HepG2 (cell line): ENCODE measurements around the gene ANKS1B. TPM values are rescaled to one million over a fixed set of nuclear protein-coding genes. Genes with fewer than 3 reads are reported as not detected.

Experiments
- ATAC-seq: fragments of 200-7000 bp; cut with Tn5 transposase; 3 replicates; pipeline ENCODE4 v1.9.1; 2020; ENCODE audit warnings: mild to moderate bottlenecking, moderate library complexity
- BruUV-seq: library from RNA; stranded (reverse); fragments of 400-500 nt; replicated peaks from 2 replicates; lab custom pipeline; 2021; lab: Mats Ljungman, UMichigan
- CTCF ChIA-PET: fragments of 300-600 bp; formaldehyde crosslinking; extraction: SDS; loops from one replicate; lab custom pipeline; 2021; ENCODE audit warnings: low total read pairs, inconsistent platforms, low intra/inter-chr PET ratio; lab: Yijun Ruan, JAX
- POLR2A ChIA-PET: fragments of 350-600 bp; sonication (Branson Sonifier 250); formaldehyde crosslinking; loops from one replicate; lab custom pipeline; 2020; ENCODE audit warnings: antibody characterized with exemption, inconsistent platforms; lab: Yijun Ruan, JAX
- DNase-seq: peaks from one replicate; pipeline ENCODE4 v3.0.0-alpha.2; 2015; ENCODE audit warnings: low spot score
- FAIRE-seq: peaks from 3 replicates; lab custom pipeline; 2011; peaks lifted over from hg19 to GRCh38; lab: Jason Lieb, UNC
- H2AFZ ChIP-seq: one replicate; pipeline ENCODE4 v1.6.1; 2011; ENCODE audit warnings: low read length, inconsistent platforms
- H3K27ac ChIP-seq: fragments of 300-600 bp; 3 replicates; pipeline ENCODE4 v1.8.0; 2011; ENCODE audit warnings: mixed run types, mild to moderate bottlenecking, mixed read lengths, low read length, inconsistent platforms; ENCODE audit not compliant: insufficient read depth; ENCODE audit errors: extremely low read length
- H3K27me3 ChIP-seq, 2 experiments: fragments of 200-600 bp in 1 of 2; 2 replicates in 1 of 2; 3 replicates in 1 of 2; pipeline versions ENCODE4 v1.6.0 to v1.8.0; 2011; ENCODE audit warnings: low read length in 2 of 2, mild to moderate bottlenecking in 2 of 2, moderate library complexity in 2 of 2, inconsistent platforms in 1 of 2; ENCODE audit not compliant: insufficient read depth in 2 of 2, control insufficient read depth in 1 of 2
- H3K36me3 ChIP-seq, 2 experiments: fragments of 200-600 bp in 1 of 2; replicated peaks in 1 of 2; 2 replicates in 1 of 2; 3 replicates in 1 of 2; pipeline versions ENCODE4 v1.5.1 to v1.8.0; 2011; ENCODE audit warnings: low read length in 2 of 2, inconsistent platforms in 1 of 2; ENCODE audit not compliant: insufficient read depth in 2 of 2, control insufficient read depth in 1 of 2
- H3K4me1 ChIP-seq: 2 replicates; pipeline ENCODE4 v1.5.1; 2012; ENCODE audit warnings: low read length, inconsistent platforms; ENCODE audit not compliant: insufficient read depth
- H3K4me2 ChIP-seq: 2 replicates; pipeline ENCODE4 v1.6.0; 2011; ENCODE audit warnings: low read depth, low read length, inconsistent platforms
- H3K4me3 ChIP-seq, 3 experiments: fragments of 200-600 bp in 1 of 3; sonication (generic), shearing (Covaris generic) in 1 of 3; replicated peaks in 1 of 3; 2 replicates each; pipeline ENCODE4 v1.5.1; 2011 to 2016; ENCODE audit warnings: low read length in 3 of 3, inconsistent platforms in 2 of 3, low read depth in 2 of 3, mild to moderate bottlenecking in 2 of 3, control low read depth in 1 of 3, mixed read lengths in 1 of 3; ENCODE audit not compliant: insufficient read depth in 1 of 3
- H3K79me2 ChIP-seq: one replicate; pipeline ENCODE4 v1.6.1; 2011; ENCODE audit warnings: low read length, inconsistent platforms; ENCODE audit not compliant: insufficient read depth
- H3K9ac ChIP-seq: 2 replicates; pipeline ENCODE4 v1.6.0; 2011; ENCODE audit warnings: mild to moderate bottlenecking, low read depth, low read length, inconsistent platforms; ENCODE audit not compliant: insufficient read depth
- H3K9me3 ChIP-seq: 2 replicates; pipeline ENCODE4 v1.5.1; 2012; ENCODE audit warnings: mild to moderate bottlenecking, low read length
- H4K20me1 ChIP-seq: 2 replicates; pipeline ENCODE4 v1.6.0; 2011; ENCODE audit warnings: inconsistent platforms, mild to moderate bottlenecking, low read length, moderate library complexity; ENCODE audit not compliant: insufficient read depth
- AKNA ChIP-seq: sonication (generic); formaldehyde crosslinking; IDR thresholded peaks from 2 replicates; pipeline ENCODE4 v1.4.0; 2020; ENCODE audit warnings: missing genetic modification reagents, borderline replicate concordance
- BRCA1 ChIP-seq: sonication (generic); formaldehyde crosslinking; IDR thresholded peaks from 2 replicates; pipeline ENCODE4 v1.4.0; 2020; ENCODE audit warnings: missing genetic modification reagents
- GABPB1 ChIP-seq: IDR thresholded peaks from 2 replicates; pipeline ENCODE4 v1.6.1; 2016; ENCODE audit warnings: mild to moderate bottlenecking, missing genetic modification reagents, moderate library complexity, missing compliant biosample characterization
- HNRNPUL1 ChIP-seq: fragments of 200-400 bp; formaldehyde crosslinking; IDR thresholded peaks from 2 replicates; pipeline ENCODE4 v1.6.1; 2017; ENCODE audit warnings: low read depth, mild to moderate bottlenecking, low read length, moderate library complexity
- KLF15 ChIP-seq: sonication (generic); formaldehyde crosslinking; IDR thresholded peaks from 2 replicates; pipeline ENCODE4 v1.8.1; 2023; ENCODE audit warnings: borderline replicate concordance, mild to moderate bottlenecking, inconsistent platforms, missing genetic modification reagents, mixed read lengths
- MED13 ChIP-seq: sonication (generic); formaldehyde crosslinking; IDR thresholded peaks from 2 replicates; pipeline ENCODE4 v1.5.0; 2020; ENCODE audit warnings: missing genetic modification reagents
- MIER3 ChIP-seq: IDR thresholded peaks from 2 replicates; pipeline ENCODE4 v1.6.1; 2016; ENCODE audit warnings: missing compliant biosample characterization, borderline replicate concordance
- SNAI1 ChIP-seq: sonication (generic); formaldehyde crosslinking; IDR thresholded peaks from 2 replicates; pipeline ENCODE4 v1.5.0; 2020; ENCODE audit warnings: mild to moderate bottlenecking, missing genetic modification reagents, borderline replicate concordance
- ZBTB44 ChIP-seq: sonication (generic); formaldehyde crosslinking; IDR thresholded peaks from 2 replicates; pipeline ENCODE4 v1.4.0; 2020; ENCODE audit warnings: missing genetic modification reagents
- ZNF44 ChIP-seq: sonication (generic); formaldehyde crosslinking; IDR thresholded peaks from 2 replicates; pipeline ENCODE4 v1.5.1; 2020; ENCODE audit warnings: mild to moderate bottlenecking, missing genetic modification reagents
- ZNF441 ChIP-seq: sonication (generic); formaldehyde crosslinking; IDR thresholded peaks from 2 replicates; pipeline ENCODE4 v1.7.0; 2021; ENCODE audit warnings: missing genetic modification reagents, borderline replicate concordance
- ZNF569 ChIP-seq: sonication (generic); formaldehyde crosslinking; IDR thresholded peaks from 2 replicates; pipeline ENCODE4 v1.5.0; 2020; ENCODE audit warnings: mild to moderate bottlenecking, missing genetic modification reagents, moderate library complexity, borderline replicate concordance
- ZNF574 ChIP-seq: sonication (generic); formaldehyde crosslinking; IDR thresholded peaks from 2 replicates; pipeline ENCODE4 v1.4.0; 2020; ENCODE audit warnings: missing genetic modification reagents
- WGBS: methylation state at CpG from one replicate; pipeline ENCODE4 v1.1.6; 2017; ENCODE audit warnings: low lambda C conversion rate; 5-methylcytosine and 5-hydroxymethylcytosine counted together
- in situ Hi-C: cut with HindIII; loops from 2 replicates; pipeline ENCODE4 v1.10.0; 2017; ENCODE audit warnings: low pct_unique_long_range_greater_than_20kb; ENCODE audit not compliant: extremely low pct_ligation_motif_present
- intact Hi-C: fragments of 100-400 bp; cut with micrococcal nuclease; formaldehyde crosslinking; loops from one replicate; pipeline ENCODE4 v1.10.0; 2022; ENCODE audit not compliant: unreplicated experiment
- polyA plus RNA-seq, 8 experiments: library from polyadenylated mRNA; depleted of rRNA in 3 of 8; stranded (reverse) in 7 of 8; unstranded in 1 of 8; fragments of >200 nt; fragmentation: Illumina TruSeq in 4 of 8; extraction: Trizol in 4 of 8; gene quantifications; 2 replicates each; pipeline versions ENCODE4 v1.2.1 to v1.2.3, GENCODE V29; 2011 to 2016; ENCODE audit warnings: low read depth in 4 of 8, missing spikeins in 1 of 8, mixed read lengths in 1 of 8; ENCODE audit not compliant: insufficient read depth in 1 of 8
- total RNA-seq, 5 experiments: library from RNA; depleted of rRNA; stranded (reverse); fragments of >200 nt; fragmentation: Illumina TruSeq; extraction: Trizol; gene quantifications; 2 replicates each; pipeline ENCODE4 v1.2.3, GENCODE V29; 2016; ENCODE audit warnings: low read depth in 1 of 5
- TF ChIP-seq, protein P1 (sequence below): sonication (generic); formaldehyde crosslinking; conservative IDR thresholded peaks from 2 replicates; pipeline ENCODE4 v1.8.0; 2022; ENCODE audit warnings: mild to moderate bottlenecking, moderate library complexity, missing genetic modification reagents

Gene ANKS1B
- total and polyA plus RNA-seq, 2 of the 13 experiments (the other 11 are each of a cell fraction or from before 2014, with no cell fraction given): 0.15 TPM; not detected in 1

DNA sequence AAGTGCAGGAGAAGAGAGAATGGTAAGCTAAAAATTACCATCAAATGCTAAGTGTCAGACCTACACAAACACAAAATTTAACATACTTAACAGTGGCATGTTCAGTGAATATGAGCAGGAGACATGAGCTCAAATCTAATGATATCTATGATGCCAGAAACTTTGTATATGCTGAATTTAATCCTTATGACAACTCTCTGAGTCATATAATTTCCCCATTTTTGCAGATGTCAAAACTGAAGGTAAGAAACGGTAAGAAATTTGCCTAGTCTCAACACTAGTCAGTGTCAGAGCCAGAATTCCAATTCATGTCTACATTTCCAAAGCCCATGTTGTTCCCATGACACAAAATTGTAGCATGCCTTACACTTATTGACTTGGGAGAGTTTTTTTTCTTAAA is 963.9 kb downstream of the ANKS1B start:
- WGBS: 13% methylated on average over 1 of the region's 1 CpG
- intact Hi-C loops: no loop called here
- Histone ChIP-seq H3K4me3 (no peak overlapping the region), H3K9me3 (no peaks in the 10 kb centered on the region), H3K36me3 (no peaks in the 10 kb centered on the region), H3K27me3 (no peaks in the 10 kb centered on the region), H3K4me1 (no peaks in the 10 kb centered on the region), H3K79me2 (no peaks in the 10 kb centered on the region), H4K20me1 (no peaks in the 10 kb centered on the region), H3K27ac (no peak overlapping the region), H3K4me2 (no peak overlapping the region), H3K9ac (no peak overlapping the region), H2AFZ (no peak overlapping the region)
- no peak for FAIRE-seq
- no peak for DNase-seq
- ChIA-PET CTCF (no interaction called here), POLR2A (no interaction called here)
- BruUV-seq: no TSS peak
- ATAC-seq: no peak
- TF ChIP-seq KLF15 (CRISPR knock-in tag): no peak
- TF ChIP-seq BRCA1 (CRISPR knock-in tag): no peak
- TF ChIP-seq GABPB1 (CRISPR knock-in tag): no peak
- no peak for TF ChIP-seq ZNF441 (CRISPR knock-in tag)
- no peak for TF ChIP-seq ZNF569 (CRISPR knock-in tag)
- TF ChIP-seq, protein P1, sequence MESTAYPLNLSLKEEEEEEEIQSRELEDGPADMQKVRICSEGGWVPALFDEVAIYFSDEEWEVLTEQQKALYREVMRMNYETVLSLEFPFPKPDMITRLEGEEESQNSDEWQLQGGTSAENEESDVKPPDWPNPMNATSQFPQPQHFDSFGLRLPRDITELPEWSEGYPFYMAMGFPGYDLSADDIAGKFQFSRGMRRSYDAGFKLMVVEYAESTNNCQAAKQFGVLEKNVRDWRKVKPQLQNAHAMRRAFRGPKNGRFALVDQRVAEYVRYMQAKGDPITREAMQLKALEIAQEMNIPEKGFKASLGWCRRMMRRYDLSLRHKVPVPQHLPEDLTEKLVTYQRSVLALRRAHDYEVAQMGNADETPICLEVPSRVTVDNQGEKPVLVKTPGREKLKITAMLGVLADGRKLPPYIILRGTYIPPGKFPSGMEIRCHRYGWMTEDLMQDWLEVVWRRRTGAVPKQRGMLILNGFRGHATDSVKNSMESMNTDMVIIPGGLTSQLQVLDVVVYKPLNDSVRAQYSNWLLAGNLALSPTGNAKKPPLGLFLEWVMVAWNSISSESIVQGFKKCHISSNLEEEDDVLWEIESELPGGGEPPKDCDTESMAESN (CRISPR knock-in tag): no peak
- TF ChIP-seq SNAI1 (CRISPR knock-in tag): no peak
- TF ChIP-seq ZNF44 (CRISPR knock-in tag): no peak
- no peak for TF ChIP-seq ZBTB44 (CRISPR knock-in tag)
- TF ChIP-seq MIER3 (CRISPR knock-in tag): no peak
- TF ChIP-seq AKNA (CRISPR knock-in tag): no peak
- TF ChIP-seq HNRNPUL1: no peak
- no peak for TF ChIP-seq ZNF574 (CRISPR knock-in tag)
- TF ChIP-seq MED13: no peak
- in situ Hi-C loops: no loop called here
